ENCODE data around the gene SCARB1.

Gene SCARB1

DNA sequence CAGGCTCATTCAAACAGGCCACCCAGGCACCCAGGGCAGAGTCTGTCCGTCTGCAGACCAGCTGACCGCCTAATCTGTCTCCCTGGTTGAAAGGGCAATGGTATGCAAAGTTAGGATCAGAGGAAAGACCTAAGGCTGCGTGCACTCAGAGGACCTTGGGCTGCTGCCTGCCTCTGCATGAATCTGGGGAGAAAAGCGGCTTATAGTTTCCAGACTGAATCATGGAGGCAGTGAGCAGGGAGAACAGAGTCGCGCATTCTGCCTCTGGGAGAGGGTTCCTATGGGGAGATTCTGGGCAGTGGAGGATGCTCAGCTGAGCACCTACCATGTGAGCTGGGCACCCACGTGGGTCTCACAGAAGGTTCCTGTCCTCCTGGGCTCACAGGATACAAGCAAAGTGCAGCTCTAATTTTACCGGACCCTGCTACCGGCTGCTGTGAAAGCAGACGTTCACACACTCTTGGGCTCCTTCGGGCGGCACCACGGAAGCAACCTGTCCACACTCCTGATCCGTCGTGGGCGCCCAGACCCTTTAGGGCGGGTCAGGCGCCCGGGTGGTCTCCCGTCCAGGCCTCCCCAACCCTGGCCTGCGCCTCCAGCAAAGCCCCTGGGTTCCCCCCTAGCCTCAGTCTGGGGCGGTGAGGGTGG, 772 bp downstream of the SCARB1 start:
- no peak for DNase-seq (ENCODE audit: low read depth in 2 of 2)

DNA sequence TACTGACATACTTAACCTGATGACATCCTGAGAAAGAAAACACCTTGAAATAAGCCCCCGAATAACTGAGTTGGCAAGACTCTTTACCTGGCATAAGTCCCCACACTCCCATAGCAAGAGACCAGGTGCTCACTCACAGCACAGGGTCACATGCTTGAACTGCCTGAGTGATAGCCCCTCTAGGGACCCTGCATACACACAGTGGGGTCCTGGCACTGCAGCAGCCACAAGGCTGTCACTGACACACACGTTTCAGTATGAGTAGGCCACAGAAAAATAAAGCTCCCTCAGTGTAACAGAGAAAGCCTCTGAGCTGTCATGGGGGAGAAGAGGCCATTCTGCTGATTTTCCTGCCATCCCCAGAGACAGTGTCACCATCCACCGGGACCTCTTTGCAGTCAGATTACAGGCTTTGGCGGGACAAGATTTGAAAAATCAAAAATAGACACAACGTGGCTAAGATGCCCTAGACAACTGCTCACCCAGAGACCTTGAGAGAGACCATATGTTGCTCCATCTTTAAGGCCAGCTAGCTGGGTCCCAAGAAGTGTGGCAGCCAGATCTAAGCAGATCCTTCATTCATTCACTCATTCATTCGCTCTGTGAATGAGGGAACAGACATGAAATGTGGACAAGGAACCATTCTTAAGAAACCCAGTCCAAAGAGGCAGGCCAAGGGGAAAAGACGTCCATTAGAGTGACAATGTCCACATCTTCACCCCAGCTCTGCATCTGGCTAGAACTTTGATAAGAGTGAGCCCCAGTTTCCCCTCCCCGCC, 1.6 kb downstream of the SCARB1 start:
- DNase-seq (ENCODE audit: low read depth in 2 of 2) = no peak

DNA sequence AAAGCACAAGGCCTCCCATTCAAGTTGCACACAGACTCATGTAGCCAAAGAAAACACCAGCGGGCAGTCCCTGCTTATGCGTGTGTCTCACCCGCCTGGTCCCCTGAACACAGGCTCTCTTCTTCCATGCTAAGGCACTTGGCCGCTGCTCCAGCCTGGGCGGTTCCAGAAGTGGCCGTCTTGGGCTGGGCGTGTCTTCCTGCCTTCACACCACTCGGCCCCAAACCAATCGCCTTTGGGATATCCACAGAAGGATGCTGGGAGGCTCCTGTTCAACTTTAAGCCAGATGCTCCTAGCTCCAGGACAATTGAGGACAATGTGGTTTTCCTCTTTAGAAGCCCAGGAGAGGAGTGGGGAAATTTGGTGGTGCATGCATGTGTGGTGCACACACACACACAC, 2.2 kb downstream of the SCARB1 start:
- no peak for DNase-seq (ENCODE audit: low read depth in 2 of 2)

DNA sequence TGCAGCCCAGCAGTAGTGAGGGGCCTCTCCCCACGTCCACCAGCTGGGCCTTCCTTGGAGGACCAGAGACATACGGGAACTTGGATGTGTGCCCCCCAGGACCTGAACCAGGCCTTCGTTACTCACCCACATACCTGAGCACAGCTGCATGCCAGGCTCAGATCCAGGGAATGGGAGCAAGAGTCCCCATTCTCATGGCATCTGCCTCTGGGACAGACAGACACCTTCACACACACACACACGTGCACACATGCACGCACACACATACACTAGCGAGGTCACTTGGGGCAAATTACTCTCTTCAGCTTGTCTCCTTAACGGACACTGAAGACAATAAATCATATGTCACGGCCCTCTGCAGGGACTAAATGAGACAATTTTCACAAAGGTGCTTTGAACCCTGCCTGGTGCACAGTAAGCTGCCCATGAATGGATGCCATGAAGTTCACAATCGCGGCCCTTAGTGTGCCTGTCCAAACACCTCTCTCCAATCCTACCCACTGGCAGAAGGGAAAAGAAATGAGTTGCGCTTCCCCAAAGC, 5.7 kb downstream of the SCARB1 start:
- DNase-seq (ENCODE audit: low read depth in 2 of 2) = no peak

DNA sequence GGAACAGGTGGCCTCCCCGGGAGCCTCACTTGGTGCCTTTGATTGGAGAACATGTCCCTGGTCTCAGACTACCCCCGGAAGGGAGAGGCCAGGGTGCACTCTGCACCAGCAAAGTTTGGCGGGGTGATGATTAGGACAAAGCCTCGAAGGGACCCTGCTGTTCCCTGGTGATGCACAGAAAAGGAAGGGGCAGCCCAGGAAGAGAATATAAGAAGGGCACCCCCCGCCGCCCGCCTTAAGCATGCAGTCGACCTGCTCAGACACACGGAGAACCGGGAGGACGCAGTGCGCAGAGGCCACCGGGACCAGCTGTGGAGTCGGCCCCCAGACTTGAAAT, 6.9 kb downstream of the SCARB1 start:
- no peak for DNase-seq (ENCODE audit: low read depth in 2 of 2)

DNA sequence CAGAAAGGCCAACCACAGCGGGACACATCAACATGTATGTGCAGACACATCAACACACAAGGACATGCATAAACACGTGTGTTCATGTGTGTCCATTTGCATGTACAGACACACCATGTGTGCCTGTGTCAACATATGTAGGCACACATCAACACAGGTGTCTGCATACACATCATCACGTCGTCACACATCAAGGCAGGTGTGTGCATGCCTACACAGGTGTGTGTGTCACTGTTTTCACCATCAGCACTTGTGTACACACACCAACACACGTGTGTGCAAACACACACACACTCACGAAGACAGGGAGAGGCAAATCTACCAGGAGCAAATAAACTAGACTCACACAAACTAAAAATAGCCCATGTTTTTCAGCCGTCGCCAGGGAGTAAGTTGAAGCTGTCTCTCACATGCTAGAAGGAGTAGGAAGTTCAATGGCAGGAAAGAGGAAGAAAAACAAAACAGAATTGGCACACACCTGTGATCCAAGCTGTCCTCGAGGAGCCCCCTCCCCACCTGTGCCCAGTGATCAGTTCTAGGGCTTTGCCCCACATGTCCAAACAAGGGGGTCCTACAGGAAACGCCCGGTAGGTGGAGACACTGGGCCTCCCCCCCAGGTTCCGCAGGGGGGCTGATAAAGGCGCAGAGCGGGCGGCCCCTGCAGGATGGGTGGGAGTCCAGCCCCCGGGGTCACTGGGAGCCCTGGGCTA, 7.4 kb downstream of the SCARB1 start:
- no peak for DNase-seq (ENCODE audit: low read depth in 2 of 2)

DNA sequence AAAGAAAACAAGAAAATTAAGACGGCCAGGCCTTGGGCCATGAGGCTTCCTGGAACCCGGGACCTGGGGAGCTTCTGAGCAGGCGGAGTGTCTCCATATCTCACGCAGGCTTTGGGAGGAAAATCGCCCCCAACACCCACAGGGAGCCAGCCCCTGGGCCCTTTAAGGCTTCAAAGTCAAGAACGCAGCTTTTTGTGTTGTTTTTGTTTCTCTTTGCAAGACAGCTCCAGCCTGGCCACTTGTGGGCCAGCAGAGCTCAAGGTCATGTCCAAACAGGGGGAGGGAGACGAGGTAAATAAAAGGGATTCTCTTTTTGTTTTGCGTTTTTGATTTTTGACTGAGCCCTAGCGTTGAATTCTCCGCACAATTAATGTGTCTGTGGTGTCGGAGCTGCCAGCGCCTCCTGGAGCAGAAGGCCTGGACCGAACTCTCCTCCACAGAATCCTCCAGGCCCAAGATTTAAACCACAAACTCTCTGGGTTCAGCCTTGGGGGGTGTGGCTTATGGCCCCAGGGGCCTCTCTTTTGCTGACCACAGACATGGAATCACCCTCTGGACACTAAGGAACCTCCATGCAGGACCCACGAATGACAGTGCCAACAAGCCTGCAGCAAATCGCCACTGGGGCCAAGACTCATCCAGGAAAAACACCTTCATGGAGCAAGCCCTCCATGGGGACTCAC, 8.2 kb downstream of the SCARB1 start:
- no peak for DNase-seq (ENCODE audit: low read depth in 2 of 2)

DNA sequence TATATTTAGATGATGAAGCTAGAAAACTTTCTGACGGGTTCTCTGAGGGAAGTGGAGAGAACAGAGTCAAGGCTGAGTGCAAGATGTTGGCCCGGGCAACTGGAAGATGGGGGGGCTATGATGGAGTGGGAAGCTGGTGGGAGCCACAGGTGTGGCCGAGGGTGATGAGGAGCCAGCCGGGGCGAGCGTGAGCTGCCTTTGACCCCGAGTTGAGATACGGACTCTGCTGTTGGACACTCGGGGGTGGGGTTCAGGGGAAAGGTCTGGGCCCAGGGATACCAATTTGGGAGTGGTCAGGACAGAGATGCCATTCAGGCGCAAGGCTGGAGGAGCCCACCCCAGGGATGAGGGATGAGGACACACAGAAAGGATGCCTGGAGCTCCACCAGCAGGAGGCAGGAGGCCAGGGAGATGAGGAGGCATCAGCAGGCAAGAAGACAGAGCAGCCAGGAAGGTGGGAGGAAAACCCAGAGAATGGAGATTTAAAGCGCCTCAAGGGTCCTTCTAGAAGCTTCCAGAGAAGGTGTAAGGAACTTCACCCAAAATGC, 9.0 kb downstream of the SCARB1 start:
- DNase-seq (ENCODE audit: low read depth in 2 of 2) = no peak

DNA sequence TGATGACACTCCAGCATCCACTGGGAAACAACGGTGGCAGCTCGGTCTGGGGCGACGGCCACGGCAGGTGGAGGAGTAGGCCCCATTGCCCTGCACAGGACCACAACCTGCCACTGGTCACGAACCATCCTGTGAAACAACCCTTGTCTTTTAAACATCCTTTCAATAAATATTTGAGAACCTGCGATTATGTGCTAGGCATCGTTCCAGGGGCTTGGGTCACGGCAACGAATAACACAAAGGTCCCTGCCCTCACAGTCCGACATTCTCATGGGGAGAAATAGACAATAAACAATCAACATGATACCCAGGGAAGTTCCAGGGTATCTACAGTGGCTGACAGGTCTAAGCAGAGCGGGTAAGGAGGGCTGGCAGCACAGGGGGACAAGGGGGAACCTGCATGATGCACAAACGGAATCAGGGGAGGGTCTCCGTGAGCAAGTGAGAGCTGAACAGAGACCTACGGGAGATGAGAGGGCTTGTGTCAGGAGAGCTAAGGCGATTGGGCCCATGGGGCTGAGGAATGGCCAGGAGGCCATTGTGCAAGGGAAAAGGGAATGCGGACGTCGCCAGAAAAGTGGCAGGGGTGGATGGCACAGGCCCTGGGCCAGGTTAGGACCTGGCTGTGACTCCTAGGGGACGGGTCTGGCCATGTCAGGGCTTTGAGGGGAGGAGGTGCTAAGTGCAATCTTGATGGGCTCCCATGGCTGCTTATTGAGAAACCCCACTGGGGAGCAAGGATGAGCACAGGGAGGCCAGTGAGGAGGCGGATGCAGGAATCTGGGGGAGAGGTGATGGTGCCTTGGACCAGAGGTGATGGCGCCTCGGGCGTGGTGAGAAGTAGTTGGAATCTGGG, 9.7 kb downstream of the SCARB1 start:
- DNase-seq (ENCODE audit: low read depth in 2 of 2) = no peak

DNA sequence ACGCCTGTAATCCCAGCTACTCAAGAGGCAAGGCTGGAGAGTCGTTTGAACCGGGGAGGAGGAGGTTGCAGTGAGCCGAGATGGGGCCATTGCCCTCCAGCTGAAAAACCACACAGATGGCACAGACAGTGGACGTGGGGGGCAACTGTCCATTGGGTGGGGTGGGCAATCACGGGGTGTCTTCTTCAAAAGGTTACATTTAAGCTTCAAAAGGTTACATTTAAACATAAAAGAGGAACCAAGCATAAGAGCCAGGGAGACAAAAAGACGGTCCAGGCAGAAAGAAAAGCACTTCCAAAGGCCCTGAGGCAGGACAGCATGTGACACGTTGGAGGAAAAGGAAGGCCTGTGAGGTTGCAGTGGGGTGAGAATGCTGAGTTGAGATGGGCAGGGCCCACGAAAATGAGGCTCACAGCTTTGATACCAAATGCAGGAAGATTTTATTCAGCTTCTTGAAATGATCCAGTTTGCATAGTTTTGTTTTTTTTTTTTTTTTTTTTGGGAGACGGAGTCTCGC, 10.7 kb downstream of the SCARB1 start:
- no peak for DNase-seq (ENCODE audit: low read depth in 2 of 2)

DNA sequence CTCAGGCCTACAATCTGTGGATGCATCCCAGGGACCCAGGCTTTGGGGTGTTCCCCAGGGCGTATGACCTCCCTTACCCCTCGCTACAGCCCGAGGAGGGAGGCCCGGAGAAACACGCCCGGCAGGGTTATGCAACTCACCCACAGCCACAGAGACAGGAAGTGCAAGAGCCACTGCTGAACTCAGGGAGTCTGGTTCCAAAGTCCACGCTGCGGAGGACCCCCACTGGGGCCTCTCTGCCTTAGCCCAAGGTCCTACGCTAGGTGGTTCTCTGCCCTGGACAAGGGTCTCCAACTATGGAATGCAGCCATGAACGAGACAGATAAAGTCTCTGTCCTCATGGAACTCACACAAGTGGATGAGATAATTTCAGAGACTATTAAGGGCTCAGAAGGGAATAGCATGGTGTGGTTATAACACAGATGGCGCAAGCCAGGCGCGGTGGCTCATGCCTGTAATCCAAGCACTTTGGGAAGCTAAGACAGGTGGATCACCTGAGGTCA, 11.3 kb downstream of the SCARB1 start:
- DNase-seq (ENCODE audit: low read depth in 2 of 2) = no peak

DNA sequence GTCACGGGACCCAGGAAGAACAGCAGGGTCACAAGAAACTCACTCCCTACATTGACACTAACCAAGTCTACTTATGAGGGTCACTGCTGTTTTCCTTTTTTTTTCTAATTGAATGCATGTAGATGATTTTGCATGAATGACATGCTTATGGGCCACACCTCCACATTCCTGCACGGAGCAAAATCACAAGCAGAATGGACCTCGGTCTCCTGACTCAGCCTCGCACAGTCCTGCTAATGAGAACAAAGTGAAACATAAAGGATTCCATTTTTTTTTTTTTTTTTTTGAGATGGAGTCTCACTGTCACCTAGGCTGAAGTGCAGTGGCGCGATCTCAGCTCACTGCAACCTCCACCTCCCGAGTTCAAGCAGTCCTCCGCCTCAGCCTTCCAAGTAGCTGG, 12.3 kb downstream of the SCARB1 start:
- DNase-seq (ENCODE audit: low read depth in 2 of 2) = no peak

DNA sequence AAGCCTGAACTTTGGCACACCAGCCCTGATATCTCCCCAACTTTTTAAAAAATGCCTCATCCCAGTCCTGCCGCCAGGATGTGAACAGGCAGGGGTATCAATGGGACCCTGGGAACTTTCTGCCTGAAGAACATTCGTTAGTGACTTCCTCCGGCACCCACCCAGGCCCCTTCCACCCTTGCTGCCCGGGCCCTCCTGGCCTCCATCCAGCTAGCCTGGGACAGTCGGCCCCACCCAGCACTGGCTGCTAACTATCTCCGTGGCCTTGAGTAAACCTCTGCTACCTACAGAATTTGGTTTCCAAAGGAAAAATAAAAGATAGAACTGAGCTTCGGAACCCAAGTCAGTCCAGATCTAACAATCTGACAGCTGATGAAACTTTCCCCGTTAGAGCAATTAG, 14.3 kb downstream of the SCARB1 start:
- DNase-seq (ENCODE audit: low read depth in 2 of 2) = no peak

DNA sequence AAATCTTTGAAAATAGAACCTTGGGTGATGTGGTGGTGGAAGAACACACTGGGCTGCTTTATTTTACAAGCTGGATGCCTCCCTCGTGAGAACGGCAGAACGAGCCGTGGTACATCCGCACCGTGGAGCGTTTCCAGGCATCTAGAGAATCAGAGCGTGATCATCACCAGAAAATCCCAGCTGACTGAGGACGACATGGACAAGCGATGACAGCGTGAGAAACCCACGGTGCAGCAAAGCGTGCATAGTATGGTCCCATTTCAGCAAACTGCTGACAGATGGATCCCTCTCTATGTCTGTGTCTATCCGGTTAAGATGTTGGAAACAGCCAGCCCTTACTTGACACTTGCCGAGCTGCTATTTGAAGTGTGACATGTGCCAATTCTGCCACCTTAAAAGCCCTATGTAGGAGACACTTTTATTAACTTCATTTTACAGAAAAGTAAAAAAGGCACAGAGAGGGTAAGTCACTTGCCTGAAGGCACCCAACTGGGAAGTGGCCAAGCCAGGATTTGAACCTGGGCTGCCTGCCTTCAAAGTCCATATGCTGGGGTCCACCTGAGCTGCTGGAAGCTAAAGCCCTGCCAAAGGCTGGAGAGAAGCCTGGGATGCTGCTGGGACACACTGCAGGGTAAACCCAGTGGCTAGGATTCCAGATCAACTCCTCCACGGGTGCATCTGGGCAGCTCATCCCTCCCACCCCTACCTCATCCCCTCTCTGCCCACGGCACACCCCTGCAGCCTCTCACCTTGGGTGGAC, 14.9 kb downstream of the SCARB1 start:
- no peak for DNase-seq (ENCODE audit: low read depth in 2 of 2)

DNA sequence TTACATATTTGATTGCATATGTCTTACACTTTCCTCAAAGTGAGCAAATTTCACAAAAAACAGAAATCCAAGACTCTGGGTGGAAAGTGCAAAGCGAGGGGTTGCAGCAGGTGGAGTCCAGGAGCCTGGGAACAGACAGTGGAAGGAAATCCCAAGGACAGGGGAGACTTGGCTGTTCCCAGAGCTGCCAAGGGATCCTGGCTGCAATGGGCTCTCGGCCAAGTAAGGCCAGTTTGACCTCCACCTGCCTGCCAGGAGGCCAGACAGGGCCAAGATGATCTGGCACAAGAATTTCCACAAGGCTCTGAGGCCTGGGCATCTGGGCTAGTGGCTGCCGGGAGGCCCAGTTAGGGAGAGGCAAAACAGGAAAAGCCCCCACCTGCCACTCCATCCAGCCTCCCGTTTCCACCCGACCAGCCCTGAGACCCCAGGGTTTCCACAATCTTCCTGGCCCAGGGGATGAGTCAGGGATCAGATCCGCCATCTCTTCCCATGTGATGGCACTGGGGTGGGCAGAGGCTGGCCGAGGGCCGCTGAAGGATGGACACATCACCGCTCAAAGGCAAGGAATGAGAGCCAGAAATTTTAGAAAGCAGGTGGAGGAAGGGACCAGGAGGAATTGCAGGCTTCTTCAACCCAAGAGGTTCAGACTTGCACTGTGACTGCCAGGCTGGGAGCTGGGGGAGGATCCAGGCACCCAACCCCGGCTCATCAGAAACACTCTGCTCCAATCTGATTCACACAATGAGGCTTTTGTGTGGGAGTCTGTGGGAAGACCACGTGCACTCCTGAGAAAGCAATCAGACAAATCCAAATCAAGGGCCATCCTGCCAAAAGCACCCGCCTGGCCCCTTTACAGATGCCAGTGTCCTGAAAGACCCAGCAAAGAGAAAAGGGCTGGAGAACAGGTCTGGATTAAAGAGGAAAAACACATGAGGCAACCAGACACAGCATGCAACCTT, 16.3 kb downstream of the SCARB1 start:
- no peak for DNase-seq (ENCODE audit: low read depth in 2 of 2)

DNA sequence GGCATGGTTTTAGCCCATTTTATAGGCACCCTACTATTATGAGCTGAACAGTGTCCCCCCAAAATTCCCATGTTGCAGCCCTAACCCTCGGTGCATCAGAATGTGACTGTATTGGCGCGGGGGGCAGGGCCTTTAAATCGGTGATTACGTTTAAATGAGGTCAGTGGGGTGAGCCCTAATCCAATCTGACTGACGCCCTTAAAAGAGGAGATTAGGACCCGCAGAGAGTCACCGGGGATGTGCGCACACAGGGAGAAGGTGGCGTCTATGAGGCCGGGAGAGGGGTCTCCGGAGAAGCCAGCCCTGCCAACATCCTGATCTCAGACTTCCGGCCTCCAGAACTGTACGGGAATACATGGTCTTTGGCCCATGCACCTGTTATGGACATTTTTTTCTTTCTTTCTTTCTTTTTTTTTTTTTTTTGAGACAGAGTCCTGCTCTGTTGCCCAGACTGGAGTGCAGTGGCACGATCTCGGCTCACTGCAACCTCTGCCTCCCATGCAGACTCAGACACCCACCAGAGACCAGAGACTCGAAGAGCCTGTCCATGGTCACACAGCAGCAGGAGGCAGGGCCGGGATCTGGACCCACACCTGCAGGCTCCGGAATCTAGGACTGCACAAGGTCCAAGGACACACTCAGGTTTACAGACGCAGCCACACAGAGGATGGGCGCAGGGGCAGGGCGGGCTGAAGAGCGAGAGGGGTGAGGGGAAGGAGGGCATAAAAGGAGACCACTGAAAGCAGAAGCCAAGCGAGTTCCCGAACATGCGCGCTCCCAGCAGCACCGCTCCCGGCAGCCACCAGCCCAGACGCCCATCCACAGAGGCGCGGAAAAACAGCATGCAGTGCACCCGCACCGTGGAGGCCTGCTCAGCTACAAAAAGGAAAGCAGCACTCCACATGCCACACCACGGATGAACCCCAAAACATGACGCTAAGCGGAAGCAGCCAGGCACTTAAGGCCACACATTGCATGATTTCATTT, 19.0 kb downstream of the SCARB1 start:
- DNase-seq (ENCODE audit: low read depth in 2 of 2) = no peak

DNA sequence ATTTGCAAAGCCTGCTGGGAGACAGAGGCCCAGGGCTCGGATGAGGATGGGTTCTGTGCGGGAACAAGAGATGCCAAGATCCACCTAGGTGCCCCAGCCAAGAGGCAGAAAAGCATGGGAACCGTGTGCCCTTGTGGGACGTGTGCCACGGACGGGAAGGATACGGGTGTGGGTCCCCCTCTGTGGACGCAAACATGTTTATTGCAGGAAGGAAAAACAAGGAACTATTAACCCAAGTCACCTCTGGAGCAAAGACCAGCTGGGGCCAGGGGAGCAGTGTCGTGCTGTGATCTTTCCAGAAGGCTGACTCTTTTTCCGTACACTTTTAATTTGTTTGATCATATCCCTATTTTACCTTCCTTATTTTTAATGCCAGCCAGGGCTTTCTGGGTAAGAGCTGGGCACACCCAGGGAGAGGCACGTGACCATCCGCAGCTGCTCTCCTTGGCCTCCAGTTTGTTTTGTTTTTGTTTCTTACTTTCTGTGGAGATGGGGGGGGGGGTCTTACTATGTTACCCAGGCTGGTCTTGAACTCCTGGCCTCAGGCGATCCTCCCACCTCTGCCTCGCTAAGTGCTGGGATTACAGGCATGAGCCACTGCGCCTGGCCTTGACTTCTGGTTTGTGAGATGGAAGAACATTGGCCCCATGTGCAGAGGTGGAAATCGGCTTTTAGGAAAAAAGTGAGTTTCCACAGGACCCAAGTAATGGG, 20.7 kb downstream of the SCARB1 start:
- DNase-seq (ENCODE audit: low read depth in 2 of 2) = no peak
